Stimulated activated CD8-positive, alpha-beta memory T cell treated with anti-CD3 and anti-CD28 coated beads, Interleukin-15, amount 100 ng/mL, for 24 hours (primary cell): ENCODE measurements around the gene SLC25A51.

ENCODE experiments used
- DNase-seq: peaks from one replicate; pipeline ENCODE4 v3.0.0-alpha.2; 2020; ENCODE audit warnings: low read depth

SLC25A51 gene

DNA sequence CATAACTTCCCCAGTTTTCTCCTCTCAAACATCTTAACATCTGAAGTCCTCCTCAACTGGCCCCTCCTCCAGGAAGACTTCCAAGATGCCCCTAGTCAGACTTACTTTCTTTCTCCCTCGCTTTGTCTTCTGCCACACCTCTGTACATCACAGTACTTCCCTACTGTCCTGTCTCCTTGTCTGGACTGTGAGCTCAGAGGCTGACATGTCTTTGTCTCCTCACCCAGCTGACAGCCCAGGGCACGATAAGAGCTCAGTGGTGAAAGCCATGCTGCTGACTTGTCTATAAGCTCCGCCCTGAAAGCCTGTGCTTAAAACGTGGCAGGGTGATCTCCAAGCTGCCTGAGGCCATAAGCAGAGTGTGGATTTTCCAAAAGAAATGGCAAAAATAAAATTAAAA is 33.0 kb upstream of the SLC25A51 start:
- DNase-seq: no peak

DNA sequence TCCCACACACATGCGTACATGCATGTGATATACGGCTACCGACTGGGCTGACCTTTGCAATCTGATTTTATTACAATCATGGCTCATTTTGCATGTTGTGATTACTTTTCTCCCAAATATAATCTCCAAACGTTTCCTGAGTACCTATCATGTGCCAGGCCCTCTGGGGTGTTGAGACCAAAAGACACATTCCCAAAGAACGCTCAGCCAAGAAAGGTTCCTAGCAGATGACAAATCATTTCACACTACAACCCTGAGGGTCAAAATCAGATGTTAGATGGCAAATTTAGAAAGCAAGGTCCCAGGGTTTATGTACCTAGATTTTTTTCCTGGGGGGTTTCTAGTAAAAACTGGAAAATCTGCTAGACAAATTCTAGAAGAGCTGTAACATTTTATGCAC is 32.4 kb upstream of the SLC25A51 start:
- DNase-seq: no peak

DNA sequence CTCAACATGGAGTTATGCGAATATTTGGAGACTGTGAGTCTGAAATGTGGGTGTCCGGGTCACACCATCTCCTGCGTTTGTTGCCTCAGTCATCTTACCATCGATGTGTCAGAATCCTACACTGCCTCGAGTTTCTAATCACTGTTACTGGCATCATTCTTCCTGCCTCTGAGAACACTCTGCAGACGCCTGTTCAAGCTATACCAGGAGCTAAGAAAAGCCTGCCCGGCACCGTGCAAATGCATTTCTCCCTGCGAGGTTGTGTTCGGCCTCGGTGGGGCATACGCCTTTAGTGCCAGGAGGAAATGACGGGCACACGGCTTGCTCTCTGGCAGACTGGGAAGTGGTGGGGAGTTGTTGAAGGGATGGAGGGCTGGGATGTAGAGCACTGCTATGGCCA is 31.2 kb upstream of the SLC25A51 start:
- no peak for DNase-seq

DNA sequence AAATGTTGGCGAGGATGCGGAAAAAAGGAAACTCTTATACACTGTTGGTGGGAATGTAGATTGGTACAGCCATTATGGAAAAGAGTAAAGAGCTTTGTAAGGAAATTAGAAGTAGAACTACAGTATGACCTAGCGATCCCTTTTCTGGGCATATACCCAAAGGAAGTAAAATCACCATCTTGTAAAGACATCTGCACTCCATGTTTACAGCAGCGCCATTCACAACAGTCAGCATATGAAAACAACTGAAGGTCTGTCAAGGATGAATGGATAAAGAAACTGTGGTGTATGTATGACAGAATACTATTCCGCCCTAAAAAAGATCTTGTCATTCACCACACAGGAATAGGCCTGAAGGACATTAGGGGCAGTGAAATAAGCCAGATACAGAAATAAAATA is 27.7 kb upstream of the SLC25A51 start:
- no peak for DNase-seq

DNA sequence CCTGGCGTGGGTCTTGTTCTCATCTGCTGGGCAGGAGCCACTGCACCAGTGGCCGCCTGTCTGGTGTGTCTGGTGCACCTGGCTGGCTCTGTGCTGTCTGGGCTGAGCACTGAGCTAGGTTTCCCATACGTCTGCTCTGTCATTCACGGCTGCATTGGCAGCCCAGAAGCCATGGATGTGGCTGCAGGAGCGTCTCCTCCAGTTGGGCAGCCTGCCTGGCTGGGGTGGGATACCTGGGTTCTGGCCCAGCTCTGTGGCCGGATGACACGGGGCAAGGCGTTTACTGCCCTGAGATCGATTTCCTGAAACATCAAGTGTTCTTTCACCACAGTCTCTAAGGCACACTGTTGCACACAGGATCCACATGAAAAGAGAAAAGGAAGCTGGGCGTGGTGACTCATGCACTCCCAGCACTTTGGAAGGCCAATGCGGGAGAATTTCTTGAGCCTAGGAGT is 25.5 kb upstream of the SLC25A51 start:
- no peak for DNase-seq

DNA sequence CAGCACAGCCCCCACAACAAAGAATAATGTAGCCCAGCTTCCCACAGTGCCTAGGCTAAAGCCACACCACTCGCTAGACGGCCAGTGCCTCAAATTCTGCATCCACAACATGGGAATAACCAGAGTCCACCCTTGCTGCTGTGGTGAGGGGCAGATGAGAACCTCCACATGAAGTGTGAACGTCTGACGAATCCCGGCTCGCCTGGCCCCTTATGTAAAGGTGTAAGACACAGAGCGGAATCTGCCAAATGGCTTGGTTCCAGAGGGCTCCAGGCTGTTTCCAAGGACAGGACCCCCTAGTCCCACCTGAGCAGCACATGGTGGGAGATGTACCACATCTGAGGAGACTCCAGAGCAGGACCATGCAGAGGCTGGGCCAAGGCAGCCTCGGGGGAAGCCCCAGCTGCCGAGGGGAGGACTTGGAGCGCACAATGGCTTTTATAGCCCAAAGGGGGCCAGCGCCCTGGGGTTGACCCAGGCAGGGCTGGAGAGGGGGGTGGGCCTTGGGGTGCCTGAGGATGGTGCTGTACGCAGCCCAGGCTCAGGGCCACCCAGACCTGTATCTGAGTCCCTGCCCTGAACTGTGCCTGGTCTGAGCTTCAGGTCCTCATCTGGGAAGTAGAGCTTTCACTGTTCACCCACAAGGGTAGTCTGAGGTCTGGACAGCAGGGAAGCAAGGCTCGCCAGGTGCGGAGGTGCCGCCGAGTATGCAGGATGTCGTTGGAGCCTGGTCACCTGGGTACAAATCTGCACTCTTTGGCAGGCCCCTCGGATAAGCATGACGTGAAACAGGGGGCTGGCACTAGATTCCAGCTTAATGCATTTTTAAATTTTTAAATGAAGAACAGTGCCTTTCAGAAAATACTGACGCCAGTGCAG is 24.9 kb upstream of the SLC25A51 start:
- no peak for DNase-seq

- no peak for DNase-seq
Measured at GRCh38 chr9:37927601-37928551, 23.9 kb upstream of the SLC25A51 start.

DNA sequence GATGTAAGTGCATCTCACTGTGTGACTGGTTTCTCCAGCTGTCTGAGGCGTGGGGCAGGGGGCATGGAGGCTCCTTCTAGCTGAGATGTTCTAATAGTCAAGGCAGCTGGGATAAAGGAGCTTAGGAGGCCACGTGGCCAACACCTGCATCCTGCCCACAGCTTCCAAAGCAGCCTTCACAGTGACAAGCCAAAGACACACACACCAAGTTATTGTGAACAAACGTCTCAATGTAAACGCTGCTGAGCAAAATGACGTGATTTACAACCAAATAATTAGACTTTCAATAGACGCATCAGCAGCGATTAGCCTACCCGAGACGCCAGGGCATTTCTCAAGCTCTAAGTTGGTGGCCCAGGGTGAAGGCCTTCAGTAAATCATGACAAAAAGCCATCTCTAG is 23.2 kb upstream of the SLC25A51 start:
- no peak for DNase-seq

DNA sequence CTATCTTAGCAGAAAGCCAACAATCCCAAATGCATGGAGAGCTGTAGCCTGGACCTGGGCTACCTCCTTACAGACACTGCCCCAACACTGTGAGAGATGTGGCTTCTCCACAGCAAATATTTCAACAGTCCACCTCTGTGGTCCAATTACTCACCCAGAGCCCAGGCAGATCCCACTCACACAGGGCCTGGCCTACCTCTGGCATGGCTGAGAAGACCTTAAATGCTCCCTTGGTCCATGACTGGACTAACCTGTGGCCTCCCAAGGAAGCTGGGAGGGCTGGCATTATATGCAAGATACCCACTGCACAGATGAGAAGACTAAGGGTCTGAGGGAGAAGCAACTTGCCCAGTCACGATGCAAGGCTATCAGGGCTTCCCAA is 22.8 kb upstream of the SLC25A51 start:
- DNase-seq: no peak

GRCh38 chr9:37925786-37926736 is 22.1 kb upstream of the SLC25A51 start:
- DNase-seq: no peak

GRCh38 chr9:37925006-37925405 is 21.1 kb upstream of the SLC25A51 start:
- no peak for DNase-seq

DNA sequence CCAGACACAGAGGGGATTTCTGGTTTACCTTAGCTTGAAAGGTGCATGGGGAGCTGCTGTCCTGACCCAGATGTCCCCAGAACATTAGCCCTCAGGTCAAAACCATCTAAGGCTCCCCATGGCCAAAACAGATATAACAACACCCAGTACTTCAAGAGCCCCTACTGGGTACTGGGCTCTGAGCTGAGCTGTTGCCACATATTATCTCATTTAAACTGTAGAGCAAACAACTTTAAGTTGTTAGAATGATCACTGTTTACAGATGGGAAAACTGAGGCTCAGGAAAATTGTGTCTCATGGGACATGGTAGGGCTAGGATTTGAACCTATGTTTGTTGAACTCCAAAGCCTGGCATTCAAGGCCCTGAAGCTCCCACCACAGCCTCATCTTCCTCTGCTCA is 20.6 kb upstream of the SLC25A51 start:
- DNase-seq: no peak

GRCh38 chr9:37923796-37924427 is 20.0 kb upstream of the SLC25A51 start:
- no peak for DNase-seq

DNA sequence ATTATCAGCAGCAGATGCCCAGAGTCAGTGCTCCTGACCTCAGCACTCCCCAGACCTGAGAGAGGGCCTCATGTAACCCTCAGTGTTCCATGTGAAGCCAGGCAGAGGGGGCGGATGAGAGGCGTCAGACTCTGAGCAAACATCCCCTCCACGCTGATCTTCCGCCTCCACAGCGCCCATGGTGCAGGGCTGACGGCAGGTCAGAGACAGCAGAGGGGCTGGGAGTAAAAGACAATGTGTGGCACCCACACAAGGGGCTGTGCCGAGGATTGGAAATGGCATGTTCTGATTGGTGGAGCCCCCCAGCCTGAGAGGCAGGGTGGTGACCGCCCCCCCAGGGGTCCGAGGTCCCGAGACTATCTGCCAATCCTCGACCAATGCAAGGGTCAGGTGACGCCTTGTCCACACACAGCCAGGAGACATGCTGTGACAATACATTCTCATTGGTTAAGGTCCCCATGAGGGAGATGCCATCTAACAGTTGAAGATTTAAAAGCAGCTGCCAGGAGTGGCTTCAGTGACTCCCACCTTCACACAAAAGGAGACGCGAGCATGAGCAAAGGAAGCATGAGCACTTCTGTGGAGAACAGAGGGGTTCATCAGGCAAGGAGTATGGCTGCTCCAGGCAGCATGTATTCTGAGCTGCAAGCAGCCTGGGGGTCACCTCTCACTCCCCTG is 19.3 kb upstream of the SLC25A51 start:
- DNase-seq: no peak

GRCh38 chr9:37922363-37923117 is 18.6 kb upstream of the SLC25A51 start:
- DNase-seq: no peak

- DNase-seq: no peak
Measured at GRCh38 chr9:37921546-37922300, 17.8 kb upstream of the SLC25A51 start.

DNA sequence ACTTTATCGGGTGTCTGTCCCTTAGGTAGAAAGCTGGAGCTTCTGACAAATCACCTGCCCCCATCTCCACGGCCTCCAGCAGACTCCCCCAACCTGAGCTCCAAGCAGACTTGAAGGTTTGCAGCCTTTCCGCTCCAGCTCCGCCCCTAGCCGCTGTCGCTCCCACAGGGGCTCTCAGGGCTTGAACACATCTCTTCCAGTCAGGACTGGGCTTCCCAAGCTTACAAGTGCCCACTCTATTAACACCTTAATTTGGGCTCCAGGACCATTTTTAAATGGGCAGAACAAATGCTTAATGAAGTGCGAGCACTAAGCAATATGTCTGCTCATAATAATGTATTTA is 17.2 kb upstream of the SLC25A51 start:
- no peak for DNase-seq

DNA sequence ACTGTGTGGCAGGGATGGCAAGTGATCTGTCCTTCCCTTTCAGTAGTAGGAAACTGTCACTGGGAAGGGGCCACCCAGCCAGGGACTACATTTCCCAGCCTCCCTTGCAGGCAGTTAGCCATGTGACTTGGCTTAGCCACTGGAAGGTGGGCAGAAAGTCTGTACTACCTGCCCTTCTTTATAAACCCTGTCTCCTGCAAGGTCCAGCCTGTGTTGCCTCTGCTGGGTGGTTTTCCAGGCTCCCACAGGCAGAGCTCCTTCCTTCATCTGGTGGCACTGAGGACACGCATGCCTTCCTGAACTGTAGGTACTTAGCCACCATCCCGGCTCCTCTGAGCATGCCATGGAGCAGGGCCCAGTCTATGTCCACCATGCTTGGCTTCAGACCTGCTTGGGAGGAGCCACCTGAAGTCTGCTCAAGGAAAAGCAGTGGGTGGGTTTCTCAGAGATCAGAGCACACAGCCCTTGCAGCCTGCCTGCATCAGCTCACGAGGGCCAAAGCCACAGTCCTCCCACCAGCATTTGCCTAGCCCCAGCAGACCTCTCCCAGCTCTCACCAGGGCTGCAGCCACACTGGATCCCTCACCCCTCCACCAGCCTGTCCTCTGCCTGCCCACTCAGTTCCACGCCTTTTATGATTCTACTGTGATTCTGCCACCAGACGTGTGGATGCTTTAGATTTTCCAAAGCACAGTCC is 16.7 kb upstream of the SLC25A51 start:
- no peak for DNase-seq

GRCh38 chr9:37919956-37920335 is 16.0 kb upstream of the SLC25A51 start:
- no peak for DNase-seq
